AG04450 (cell line): Measurements from ENCODE around the gene RNH1. TPM values are rescaled to one million over a fixed set of nuclear protein-coding genes. Genes with fewer than 3 reads are reported as not detected.

ENCODE experiments used
- CTCF ChIA-PET: fragments of 300-600, 350-600 bp; formaldehyde crosslinking; extraction: SDS; loops from one replicate; lab custom pipeline; 2022; ENCODE audit warnings: antibody characterized with exemption, inconsistent platforms; lab: Charles Lee
- POLR2A ChIA-PET: fragments of 350-600 bp; formaldehyde crosslinking; extraction: SDS; loops from one replicate; lab custom pipeline; 2021; ENCODE audit warnings: antibody characterized with exemption, inconsistent platforms; lab: Yijun Ruan, JAX
- DNase-seq: peaks from one replicate; pipeline ENCODE4 v3.0.0-alpha.2; 2011; ENCODE audit warnings: low read depth, low spot score
- H3K27ac ChIP-seq: one replicate; pipeline ENCODE4 v1.5.1; 2012; ENCODE audit warnings: low read depth, low read length, control low read depth
- H3K27me3 ChIP-seq: one replicate; pipeline ENCODE4 v1.6.0; 2012; ENCODE audit warnings: low read length; ENCODE audit not compliant: control insufficient read depth, insufficient read depth
- H3K4me3 ChIP-seq: 2 replicates; pipeline ENCODE4 v1.5.1; 2011; ENCODE audit warnings: mild to moderate bottlenecking, low read depth, low read length, control low read depth
- H3K9me3 ChIP-seq: 2 replicates; pipeline ENCODE4 v1.5.1; 2012; ENCODE audit warnings: low read length; ENCODE audit not compliant: control insufficient read depth, insufficient read depth
- polyA plus RNA-seq: library from polyadenylated mRNA; depleted of rRNA; stranded (reverse); fragments of >200 nt; gene quantifications from 2 replicates; pipeline ENCODE4 v1.2.3, GENCODE V29; 2011
- TF ChIP-seq, protein P1 (sequence below): IDR thresholded peaks from 2 replicates; pipeline ENCODE4 v1.5.1; 2011; ENCODE audit warnings: low read depth, low read length, control low read depth, inconsistent platforms

The RNH1 gene
- polyA plus RNA-seq, 1 experiment: 98.6 TPM

- TF ChIP-seq, protein P1, sequence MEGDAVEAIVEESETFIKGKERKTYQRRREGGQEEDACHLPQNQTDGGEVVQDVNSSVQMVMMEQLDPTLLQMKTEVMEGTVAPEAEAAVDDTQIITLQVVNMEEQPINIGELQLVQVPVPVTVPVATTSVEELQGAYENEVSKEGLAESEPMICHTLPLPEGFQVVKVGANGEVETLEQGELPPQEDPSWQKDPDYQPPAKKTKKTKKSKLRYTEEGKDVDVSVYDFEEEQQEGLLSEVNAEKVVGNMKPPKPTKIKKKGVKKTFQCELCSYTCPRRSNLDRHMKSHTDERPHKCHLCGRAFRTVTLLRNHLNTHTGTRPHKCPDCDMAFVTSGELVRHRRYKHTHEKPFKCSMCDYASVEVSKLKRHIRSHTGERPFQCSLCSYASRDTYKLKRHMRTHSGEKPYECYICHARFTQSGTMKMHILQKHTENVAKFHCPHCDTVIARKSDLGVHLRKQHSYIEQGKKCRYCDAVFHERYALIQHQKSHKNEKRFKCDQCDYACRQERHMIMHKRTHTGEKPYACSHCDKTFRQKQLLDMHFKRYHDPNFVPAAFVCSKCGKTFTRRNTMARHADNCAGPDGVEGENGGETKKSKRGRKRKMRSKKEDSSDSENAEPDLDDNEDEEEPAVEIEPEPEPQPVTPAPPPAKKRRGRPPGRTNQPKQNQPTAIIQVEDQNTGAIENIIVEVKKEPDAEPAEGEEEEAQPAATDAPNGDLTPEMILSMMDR: no peak
- Histone ChIP-seq H3K4me3 (no peak overlapping the region), H3K9me3 (no peaks in the 10 kb centered on the region; the same call in 1 of the 2 replicates), H3K27ac (no peak overlapping the region), H3K27me3 (peaks cover 11% of the 10 kb centered on the region)
- ChIA-PET POLR2A (no interaction called here), CTCF (no interaction called here)
- no peak for DNase-seq
These were observed 43.1 kb upstream of the RNH1 start for GRCh38 chr11:550021-550745.

- CTCF ChIA-PET: no interaction called here
- no peaks in the 10 kb centered on the region; the same call in 1 of the 2 replicates for H3K9me3 ChIP-seq
- DNase-seq: no peak
These were observed 41.9 kb upstream of the RNH1 start for GRCh38 chr11:548700-549603.

DNA sequence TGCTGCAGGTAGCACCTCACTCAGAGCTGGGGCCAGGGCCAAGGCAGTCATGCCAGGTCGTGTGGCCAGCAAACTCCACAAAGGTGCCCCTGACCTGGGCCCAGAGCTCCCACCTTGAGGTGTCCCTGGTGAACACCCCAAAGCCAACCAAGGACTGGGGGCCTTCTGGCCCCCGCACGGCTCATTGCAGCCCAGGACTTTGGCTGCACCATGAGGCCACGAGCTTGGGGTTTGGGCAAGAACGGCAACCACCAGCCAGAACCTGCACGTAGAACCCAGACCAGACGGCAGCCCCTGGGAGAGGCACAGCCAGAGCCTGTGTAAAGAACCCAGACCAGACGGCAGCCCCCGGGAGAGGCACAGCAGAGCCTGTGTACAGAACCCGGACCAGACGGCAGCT is 38.1 kb upstream of the RNH1 start:
- Histone ChIP-seq H3K27ac (no peak overlapping the region), H3K27me3 (no peaks in the 10 kb centered on the region), H3K9me3 (no peaks in the 10 kb centered on the region; the same call in 1 of the 2 replicates), H3K4me3 (no peak overlapping the region)
- DNase-seq: no peak
- ChIA-PET POLR2A (no interaction called here), CTCF (interaction anchor here (1.9 kb wide), 1 partner anchor 10 kb away, joined by 8 read pairs; no protein-coding TSS in a partner anchor)
- TF ChIP-seq, protein P1: no peak

More at GRCh38 chr11:548700-549603, 41.9 kb upstream of the RNH1 start:
- TF ChIP-seq, protein P1: no peak
- Histone ChIP-seq H3K27ac (no peak overlapping the region), H3K27me3 (peaks cover 3% of the 10 kb centered on the region), H3K4me3 (no peak overlapping the region)
- POLR2A ChIA-PET: no interaction called here

- no peaks in the 10 kb centered on the region for H3K27me3 ChIP-seq
- TF ChIP-seq, protein P1: no peak
- no peak for DNase-seq
- no peaks in the 10 kb centered on the region; the same call in 1 of the 2 replicates for H3K9me3 ChIP-seq
- no peak overlapping the region for H3K4me3 ChIP-seq
- ChIA-PET POLR2A (interaction anchor here (0.6 kb wide), 1 partner anchor 264 kb away, joined by 3 read pairs; no protein-coding TSS in a partner anchor), CTCF (interaction anchor here (1.9 kb wide), 1 partner anchor 10 kb away, joined by 8 read pairs; no protein-coding TSS in a partner anchor)
- no peak overlapping the region for H3K27ac ChIP-seq
These were observed 37.8 kb upstream of the RNH1 start for GRCh38 chr11:544817-545166.
